ENCODE measurements around the gene TGDS.

The TGDS gene

GRCh38 chr13:94598281-94598680 is 2.3 kb upstream of the TGDS start:
- no peak for DNase-seq

GRCh38 chr13:94596575-94596971 is 621 bp upstream of the TGDS start:
- DNase-seq, result no peak

- DNase-seq, result peak; percentile 38
Observed at GRCh38 chr13:94595001-94595949, 677 bp downstream of the TGDS start.

GRCh38 chr13:94590744-94591143 is 5.2 kb downstream of the TGDS start:
- DNase-seq, result no peak

GRCh38 chr13:94588541-94588940 is 7.4 kb downstream of the TGDS start:
- DNase-seq, result no peak

GRCh38 chr13:94586371-94586770 is 9.6 kb downstream of the TGDS start:
- DNase-seq, result no peak

- DNase-seq, result no peak
Observed at GRCh38 chr13:94585543-94586101, 10.3 kb downstream of the TGDS start.

GRCh38 chr13:94583926-94584325 is 12.0 kb downstream of the TGDS start:
- no peak for DNase-seq

GRCh38 chr13:94579063-94579462 is 16.9 kb downstream of the TGDS start:
- no peak for DNase-seq

- DNase-seq, result no peak
Observed at GRCh38 chr13:94569615-94570014, 26.3 kb downstream of the TGDS start.

GRCh38 chr13:94568443-94568842 is 27.5 kb downstream of the TGDS start:
- no peak for DNase-seq

GRCh38 chr13:94567581-94567980 is 28.4 kb downstream of the TGDS start:
- DNase-seq, result no peak

GRCh38 chr13:94561126-94561525 is 34.8 kb downstream of the TGDS start:
- no peak for DNase-seq

GRCh38 chr13:94560116-94560515 is 35.8 kb downstream of the TGDS start:
- DNase-seq, result no peak

GRCh38 chr13:94559222-94559795 is 36.6 kb downstream of the TGDS start:
- no peak for DNase-seq

GRCh38 chr13:94558716-94559115 is 37.2 kb downstream of the TGDS start:
- DNase-seq, result no peak

GRCh38 chr13:94557684-94558235 is 38.2 kb downstream of the TGDS start:
- no peak for DNase-seq

GRCh38 chr13:94556621-94557020 is 39.3 kb downstream of the TGDS start:
- no peak for DNase-seq

GRCh38 chr13:94556041-94556440 is 39.9 kb downstream of the TGDS start:
- no peak for DNase-seq

GRCh38 chr13:94553766-94554165 is 42.2 kb downstream of the TGDS start:
- DNase-seq, result no peak

GRCh38 chr13:94552095-94552494 is 43.9 kb downstream of the TGDS start:
- no peak for DNase-seq

GRCh38 chr13:94550062-94550738 is 45.8 kb downstream of the TGDS start:
- no peak for DNase-seq
